PFSK-1 (cell line): Measurements from ENCODE around the gene NTM.

Source experiments
- TAF1 ChIP-seq: IDR thresholded peaks from 2 replicates; pipeline ENCODE4 v1.6.1; 2012; ENCODE audit warnings: low read length, control low read depth, borderline replicate concordance; ENCODE audit not compliant: insufficient read depth
- TF ChIP-seq, protein P1 (sequence below), 2 experiments: IDR thresholded peaks; 2 replicates each; pipeline versions ENCODE4 v1.6.1 to v1.8.0; 2011 to 2012; ENCODE audit warnings: low read depth in 2 of 2, low read length in 2 of 2, control low read depth in 1 of 2, inconsistent platforms in 1 of 2, mild to moderate bottlenecking in 1 of 2, moderate library complexity in 1 of 2; ENCODE audit not compliant: insufficient read depth in 1 of 2

DNA sequence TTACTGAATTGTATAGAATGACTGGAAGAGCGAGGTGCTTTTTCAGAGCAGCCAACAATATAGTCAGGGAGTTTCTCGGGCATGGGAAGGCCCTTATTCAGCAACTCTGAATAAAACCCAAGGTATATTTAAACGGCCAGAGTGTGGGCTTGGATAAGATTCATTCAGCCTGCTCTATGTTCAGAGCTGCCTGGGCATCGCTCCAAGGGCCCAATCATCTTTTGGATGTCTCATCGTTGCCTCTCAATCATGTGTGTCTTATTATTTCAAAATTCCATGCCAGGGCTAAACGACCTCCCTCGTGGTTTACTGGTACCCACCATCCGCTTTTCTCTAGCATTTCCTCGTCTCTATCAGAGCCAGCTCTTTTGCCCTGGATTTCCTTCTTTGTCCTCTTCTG, 19.5 kb upstream of the NTM start:
- no peak for TF ChIP-seq TAF1
- TF ChIP-seq, protein P1, sequence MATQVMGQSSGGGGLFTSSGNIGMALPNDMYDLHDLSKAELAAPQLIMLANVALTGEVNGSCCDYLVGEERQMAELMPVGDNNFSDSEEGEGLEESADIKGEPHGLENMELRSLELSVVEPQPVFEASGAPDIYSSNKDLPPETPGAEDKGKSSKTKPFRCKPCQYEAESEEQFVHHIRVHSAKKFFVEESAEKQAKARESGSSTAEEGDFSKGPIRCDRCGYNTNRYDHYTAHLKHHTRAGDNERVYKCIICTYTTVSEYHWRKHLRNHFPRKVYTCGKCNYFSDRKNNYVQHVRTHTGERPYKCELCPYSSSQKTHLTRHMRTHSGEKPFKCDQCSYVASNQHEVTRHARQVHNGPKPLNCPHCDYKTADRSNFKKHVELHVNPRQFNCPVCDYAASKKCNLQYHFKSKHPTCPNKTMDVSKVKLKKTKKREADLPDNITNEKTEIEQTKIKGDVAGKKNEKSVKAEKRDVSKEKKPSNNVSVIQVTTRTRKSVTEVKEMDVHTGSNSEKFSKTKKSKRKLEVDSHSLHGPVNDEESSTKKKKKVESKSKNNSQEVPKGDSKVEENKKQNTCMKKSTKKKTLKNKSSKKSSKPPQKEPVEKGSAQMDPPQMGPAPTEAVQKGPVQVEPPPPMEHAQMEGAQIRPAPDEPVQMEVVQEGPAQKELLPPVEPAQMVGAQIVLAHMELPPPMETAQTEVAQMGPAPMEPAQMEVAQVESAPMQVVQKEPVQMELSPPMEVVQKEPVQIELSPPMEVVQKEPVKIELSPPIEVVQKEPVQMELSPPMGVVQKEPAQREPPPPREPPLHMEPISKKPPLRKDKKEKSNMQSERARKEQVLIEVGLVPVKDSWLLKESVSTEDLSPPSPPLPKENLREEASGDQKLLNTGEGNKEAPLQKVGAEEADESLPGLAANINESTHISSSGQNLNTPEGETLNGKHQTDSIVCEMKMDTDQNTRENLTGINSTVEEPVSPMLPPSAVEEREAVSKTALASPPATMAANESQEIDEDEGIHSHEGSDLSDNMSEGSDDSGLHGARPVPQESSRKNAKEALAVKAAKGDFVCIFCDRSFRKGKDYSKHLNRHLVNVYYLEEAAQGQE (IDR thresholded peaks at IDR 0.05; ENCODE audit: insufficient read depth in 1 of 2, low read depth in 2 of 2, low read length in 2 of 2): no peak
